ENCODE results near the gene ISG20L2.

DNA sequence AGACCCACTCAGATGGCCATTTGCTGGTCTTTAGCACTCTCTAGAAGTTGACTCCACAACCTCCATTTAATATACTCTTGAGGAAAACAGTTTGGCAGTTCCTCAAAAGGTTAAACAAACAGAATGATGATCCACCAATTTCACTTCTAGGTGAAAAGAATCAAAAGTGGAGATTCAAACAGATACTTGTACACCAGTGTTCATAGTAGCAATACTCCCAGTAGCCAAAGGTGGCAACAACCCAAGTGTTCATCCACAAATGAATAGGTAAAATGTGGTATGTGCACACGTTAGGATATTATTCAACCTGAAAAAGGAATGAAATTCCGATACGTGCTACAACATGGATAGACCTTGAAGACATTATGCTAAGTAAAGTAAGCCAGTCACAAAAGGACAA is 45.0 kb upstream of the ISG20L2 start:
- TF ChIP-seq, protein P1, sequence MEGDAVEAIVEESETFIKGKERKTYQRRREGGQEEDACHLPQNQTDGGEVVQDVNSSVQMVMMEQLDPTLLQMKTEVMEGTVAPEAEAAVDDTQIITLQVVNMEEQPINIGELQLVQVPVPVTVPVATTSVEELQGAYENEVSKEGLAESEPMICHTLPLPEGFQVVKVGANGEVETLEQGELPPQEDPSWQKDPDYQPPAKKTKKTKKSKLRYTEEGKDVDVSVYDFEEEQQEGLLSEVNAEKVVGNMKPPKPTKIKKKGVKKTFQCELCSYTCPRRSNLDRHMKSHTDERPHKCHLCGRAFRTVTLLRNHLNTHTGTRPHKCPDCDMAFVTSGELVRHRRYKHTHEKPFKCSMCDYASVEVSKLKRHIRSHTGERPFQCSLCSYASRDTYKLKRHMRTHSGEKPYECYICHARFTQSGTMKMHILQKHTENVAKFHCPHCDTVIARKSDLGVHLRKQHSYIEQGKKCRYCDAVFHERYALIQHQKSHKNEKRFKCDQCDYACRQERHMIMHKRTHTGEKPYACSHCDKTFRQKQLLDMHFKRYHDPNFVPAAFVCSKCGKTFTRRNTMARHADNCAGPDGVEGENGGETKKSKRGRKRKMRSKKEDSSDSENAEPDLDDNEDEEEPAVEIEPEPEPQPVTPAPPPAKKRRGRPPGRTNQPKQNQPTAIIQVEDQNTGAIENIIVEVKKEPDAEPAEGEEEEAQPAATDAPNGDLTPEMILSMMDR (IDR thresholded peaks at IDR 0.05; ENCODE audit: poor library complexity) = no peak
- TF ChIP-seq EZH2 (IDR thresholded peaks at IDR 0.05; ENCODE audit: borderline replicate concordance) = no peak

Measured in hepatocyte (in vitro differentiated cells).